Stimulated activated CD8-positive, alpha-beta memory T cell treated with anti-CD3 and anti-CD28 coated beads, Interleukin-4, amount 100 ng/mL, for 4 hours (primary cell): Measurements from ENCODE around the gene LIX1.
"Not testable (repeated sequence)": the region's sequence is repeated elsewhere in the genome, so short reads cannot be mapped to it uniquely, and the experiment has no call there.

Experiments used
- DNase-seq, 2 donors: peaks; one replicate each; pipeline ENCODE4 v3.0.0-alpha.2; 2020; ENCODE audit warnings: low read depth in 2 of 2, low spot score in 1 of 2

The LIX1 gene

DNA sequence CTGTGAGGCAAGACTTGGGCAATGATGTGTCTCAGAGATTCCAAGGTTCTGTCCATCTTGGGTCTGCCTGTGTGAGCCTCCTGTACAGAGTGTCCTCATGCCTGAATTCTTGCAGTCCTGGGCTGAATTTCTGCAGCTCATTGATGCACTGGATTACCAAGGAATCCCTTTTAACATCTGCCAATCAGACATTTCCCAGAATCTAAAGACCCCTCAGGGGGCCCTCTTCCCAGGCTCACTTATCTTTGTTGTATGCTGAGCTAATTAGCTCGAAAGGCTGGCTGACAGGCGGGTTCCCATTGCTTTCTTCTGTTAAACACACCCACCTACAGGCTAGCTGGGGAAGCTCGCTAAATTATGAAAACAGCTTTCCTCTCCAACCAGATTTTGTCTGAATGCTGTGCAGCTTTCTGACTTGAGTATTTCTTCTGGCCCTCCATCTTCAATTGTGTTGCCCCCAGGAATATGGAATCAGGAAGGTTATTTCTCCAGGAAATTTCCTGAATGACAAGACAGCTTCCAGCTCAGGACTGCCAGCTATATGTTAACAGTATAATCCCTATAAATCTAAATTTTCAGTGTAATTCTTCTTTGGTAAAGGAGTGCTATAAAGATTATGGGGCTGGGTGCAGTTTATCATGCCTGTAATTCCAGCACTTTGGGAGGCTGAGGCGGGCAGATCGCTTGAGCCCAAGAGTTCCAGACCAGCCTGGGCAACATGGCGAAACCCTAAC, at the start of gene LIX1:
TSS of gene LIX1 (minus strand) at position 91 of the 734 bp plus-strand sequence. CDS start at position 56, 35 bp downstream.
- DNase-seq = no peak

DNA sequence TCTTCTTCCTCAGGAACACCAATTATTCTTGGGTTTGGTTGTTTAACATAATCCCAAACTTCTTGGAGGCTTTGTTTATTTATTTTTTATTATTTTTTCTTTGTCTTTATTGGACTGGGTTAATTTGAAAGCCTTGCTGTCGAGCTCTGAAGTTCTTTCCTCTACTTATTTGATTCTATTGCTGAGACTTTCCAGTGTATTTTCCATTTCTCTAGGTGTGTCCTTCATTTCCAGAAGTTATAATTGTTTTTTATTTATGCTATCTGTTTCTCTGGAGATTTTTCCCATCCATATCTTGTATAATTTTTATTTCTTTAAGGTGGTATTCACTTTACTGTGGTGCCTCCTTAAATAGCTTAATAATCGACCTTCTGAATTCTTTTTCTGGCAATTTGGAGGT, 49.5 kb upstream of the LIX1 start:
- no peak for DNase-seq

DNA sequence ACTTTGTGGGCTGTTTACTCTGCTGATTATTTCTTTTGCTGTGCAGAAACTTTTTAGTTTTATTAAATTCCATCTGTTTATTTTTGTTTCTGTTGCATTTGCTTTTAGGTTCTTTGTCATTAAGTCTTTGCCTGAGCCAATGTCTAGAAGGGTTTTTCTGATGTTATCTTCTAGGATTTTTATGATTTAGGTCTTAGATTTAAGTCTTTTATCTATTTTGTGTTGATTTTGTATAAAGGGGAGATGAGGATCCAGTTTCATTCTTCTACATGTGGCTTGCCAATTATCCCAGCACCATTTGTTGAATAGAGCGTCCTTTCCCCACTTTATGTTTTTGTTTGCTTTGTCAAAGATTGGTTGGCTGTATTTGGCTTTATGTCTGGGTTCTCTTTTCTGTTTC, 47.1 kb upstream of the LIX1 start:
- not testable (repeated sequence) for DNase-seq

DNA sequence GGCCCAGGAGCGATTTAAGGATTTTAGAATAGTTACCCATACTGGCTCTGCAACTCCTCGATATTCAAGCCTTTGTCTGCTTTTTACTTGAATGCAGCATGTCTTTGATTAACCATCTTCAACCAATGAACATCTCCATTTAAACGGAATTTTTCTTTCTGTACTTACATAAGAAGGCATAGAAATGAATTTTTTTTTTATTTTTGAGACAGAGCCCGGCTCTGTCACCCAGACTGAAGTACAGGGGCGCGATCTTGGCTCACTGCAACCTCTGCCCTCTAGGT, 41.5 kb upstream of the LIX1 start:
- DNase-seq = no peak

DNA sequence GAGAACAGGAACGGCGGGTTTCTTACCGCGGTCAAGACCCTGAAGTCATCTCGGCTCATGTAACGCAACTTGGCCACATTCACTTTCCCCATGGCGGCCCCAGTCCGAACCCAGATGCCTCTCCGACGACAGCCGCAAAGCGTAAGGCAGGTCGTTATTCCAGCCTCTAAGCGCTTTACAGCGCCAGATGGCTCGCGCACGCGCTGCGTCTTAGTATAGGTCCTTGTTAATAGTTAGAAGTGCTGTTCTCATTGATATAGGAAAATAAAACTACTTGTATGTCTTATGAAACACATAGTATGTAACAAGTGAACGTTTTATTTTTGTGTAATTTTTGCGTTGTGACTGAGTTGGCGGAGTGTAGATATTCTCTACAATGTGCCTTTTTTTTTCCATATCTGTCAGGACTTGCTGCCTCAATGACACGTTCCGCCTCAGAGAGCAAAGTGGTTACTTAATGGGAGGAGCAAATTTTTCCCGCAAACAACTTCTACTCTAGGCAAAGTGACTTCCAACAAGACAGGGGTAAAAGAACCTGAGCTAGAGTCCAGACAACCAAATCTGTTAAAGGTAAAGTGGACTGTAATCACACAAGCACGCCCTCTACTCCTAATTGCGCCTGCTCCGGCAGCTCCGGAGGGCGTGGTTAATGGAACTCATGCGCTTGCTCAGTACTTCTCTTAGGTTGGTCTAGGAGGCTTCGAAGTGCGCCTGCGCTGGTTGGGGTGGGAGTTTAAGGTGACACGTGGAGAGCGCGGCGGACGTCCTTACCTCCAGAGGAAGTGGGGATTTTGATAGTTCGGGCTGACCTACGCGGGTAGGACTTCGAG, 40.9 kb upstream of the LIX1 start, which contains the start of gene RIOK2:
TSS of gene RIOK2 (minus strand) at position 148 of the 830 bp plus-strand sequence. CDS start at position 92, 56 bp downstream.
- peak; percentile 83 to 87 for DNase-seq

DNA sequence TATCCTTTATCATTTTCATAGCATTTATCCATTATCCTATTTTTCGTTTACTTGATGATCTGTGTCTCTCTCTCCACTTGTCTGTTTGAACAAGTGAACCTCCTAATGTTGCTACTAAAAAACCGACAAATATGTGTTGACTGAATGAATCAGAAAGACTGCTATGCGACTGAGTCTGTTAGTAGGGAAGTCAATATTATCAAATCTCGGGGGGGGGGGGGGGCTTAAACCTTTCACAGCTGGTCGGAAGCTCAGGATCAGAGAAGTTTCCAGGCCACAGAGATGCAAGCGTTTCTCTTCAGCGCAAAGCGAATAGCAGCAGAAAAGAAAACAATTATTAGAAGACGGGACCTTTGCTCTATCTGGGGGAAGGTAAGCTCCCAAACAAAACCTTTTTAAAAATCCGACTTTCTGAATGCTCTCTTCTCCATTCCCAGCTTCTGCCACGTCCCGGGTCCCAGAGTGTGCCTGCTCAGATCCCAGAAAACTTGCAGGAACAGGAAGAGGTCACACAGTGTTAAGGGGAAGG, 40.2 kb upstream of the LIX1 start:
- DNase-seq = no peak

DNA sequence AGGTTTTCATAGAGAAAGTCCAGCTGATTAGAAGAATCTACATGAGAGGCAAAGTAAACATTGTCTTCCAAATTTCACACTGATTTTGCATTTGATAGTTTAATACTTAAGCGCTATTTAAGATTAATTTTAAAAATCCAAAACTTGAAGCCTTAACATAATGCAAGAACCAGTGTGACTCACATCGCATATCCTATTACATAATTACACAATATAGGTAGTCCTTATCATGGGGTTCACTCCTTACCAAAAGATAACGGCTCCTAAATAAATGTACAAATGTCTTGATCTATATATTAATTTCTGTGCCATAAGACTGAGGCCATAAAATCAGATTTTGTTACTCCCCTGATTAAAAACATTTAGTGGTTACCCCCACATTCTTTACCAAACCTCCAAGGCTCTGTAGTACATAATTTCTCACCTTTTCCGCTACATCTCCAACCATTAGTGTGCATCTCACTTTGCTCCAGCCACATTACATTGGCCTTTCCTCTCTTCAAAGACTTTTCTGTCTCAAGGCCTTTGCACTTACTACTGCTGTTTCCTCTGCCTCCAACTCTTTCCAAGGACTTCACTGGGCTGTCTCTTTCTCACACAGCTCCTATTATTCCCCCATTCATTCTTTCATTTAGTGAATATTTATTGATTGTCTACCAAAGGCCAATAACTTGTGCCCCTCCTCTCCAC, 39.6 kb upstream of the LIX1 start:
- DNase-seq = no peak

DNA sequence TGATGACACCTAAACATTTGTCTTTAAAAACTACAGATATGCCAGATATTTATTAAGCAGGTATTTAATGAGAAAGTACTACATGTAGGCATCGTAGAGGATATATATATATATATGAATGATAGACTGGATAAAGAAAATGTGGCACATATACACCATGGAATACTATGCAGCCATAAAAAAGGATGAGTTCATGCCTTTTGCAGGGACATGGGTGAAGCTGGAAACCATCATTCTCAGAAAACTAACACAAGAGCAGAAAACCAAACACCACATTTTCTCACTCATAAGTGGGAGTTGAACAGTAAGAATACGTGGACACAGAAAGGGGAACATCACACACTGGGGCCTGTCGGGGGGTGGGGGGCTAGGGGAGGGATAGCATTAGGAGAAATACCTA, 37.0 kb upstream of the LIX1 start:
- not testable (repeated sequence) for DNase-seq

DNA sequence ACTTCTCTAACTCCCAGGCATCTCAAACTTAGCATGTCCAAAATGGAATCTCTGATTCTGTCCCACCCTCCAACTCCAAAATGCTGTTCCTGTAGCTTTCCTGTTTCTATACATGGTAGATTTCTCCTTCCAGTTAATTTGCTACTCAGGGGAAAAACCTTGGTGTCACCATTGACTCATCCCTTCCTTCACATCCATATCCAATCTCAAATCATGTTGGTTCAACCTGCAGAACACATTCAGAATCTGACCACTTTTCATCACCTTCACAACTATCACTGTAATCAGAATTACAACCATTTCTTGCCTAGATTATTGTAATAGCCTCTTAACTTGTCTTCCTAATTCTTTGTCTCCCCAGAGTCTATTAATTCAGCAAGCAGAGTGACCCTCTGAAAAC, 29.8 kb upstream of the LIX1 start:
- no peak for DNase-seq

DNA sequence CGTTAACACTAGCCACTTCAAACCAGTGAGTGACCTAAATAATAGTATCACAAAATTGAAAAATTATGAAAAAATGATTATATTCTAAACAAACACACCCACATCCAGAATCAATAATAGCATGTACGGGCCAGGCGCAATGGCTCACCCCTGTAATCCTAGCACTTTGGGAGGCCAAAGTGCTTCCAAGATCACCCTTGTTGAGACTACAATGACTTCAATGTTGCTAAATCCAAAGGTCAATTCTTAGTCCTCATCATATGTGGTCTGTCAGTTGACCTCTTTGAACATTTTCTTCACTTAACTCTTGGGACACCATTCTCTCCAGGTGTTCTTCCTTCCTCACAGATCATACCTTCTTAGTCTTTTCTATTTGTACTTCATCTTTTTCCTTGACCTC, 29.3 kb upstream of the LIX1 start:
- DNase-seq = no peak

DNA sequence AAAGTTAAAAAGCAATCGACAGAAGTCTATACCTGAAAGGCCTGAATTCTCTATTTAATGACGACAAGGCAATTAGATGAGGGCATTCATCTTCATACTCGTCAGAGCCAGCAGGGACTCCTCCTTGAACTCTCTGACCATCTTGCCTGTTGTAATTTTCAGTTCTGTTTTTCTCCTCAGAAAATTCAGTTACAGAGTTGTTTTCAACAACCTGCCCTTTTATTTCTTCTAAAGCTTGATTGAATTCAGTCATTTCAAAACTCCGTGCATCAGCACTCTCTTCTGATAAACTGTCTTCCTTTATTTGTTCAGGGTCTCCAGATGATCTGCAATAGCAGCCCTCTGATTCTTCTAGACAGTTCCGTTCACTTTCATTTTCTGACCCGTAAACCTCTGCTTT, 25.0 kb upstream of the LIX1 start:
- no peak for DNase-seq

DNA sequence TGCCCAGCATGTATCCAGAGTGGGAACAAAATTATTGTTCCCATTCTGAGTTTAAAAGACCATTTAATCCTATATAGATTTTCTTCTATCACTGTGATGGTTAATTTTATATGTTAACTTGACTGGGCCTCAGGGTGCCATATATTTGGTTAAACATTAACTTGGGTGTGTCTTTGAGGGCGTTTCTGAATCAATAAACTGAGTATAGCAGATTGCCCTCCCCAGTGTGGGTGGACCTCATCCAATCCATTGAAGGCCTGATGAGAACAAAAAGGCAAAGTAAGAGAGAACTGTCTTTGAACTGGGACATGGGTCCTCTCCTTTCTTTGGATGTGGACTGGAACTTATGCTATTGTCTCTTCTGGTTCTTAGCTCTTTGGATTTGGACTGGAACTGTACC, 23.3 kb upstream of the LIX1 start:
- DNase-seq = no peak

DNA sequence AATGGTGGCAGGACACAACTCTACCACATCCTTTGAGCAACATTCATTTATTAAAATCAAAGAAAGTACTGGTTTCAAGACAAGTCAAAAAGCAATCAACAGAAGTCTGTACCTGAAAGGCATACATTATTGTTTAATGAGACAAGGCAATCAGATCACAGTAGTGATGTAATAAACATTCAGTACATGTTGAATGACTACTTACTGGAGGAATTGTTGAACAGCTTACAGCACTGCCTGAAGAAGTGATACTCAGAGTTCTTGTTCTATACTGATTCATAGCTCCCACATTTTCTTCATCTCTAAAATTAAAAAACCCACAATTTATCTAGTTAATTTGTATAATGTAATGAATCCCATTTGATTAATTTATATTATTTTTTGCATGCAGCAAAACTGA, 22.4 kb upstream of the LIX1 start:
- DNase-seq = no peak

DNA sequence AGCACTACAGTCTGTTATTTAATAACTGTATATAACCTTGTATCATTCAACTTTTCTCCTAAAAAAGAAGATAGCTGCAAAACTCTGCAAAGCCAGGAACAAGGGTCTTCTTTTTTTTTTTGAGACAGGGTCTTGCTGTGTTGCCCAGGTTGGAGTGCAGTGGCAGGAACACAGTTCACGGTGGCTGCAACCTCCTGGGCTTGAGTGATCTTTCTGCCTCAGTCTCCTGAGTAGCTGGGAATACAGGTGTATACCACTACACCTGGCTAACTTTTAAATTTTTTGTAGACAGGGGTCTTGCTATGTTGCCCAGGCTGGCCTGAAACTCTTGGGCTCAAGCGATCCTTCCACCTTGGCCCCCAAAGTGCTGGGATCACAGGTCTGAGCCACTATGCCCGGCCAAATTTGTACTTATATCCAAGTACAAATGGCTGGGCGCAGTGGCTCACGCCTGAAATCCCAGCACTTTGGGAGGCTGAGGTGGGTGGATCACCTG, 21.4 kb upstream of the LIX1 start:
- no peak for DNase-seq

DNA sequence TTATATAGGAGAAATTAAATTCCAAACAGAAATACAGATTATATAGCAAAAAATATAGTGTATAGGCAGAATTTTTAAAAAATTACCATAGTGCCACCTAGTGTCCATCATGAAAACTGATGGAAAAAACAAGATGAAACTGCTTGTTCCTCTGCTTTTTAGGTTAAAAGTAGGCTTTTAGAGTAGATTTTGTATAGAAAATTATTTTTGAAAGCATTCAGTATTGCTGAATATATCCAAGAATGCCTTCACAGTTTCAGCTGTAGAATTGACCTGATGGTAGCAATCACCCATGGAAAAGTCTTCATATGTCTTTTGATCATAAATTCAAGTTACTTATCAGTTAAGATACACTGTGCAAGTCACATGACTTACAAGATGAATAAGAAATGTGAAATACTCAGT, 21.0 kb upstream of the LIX1 start:
- DNase-seq = no peak

DNA sequence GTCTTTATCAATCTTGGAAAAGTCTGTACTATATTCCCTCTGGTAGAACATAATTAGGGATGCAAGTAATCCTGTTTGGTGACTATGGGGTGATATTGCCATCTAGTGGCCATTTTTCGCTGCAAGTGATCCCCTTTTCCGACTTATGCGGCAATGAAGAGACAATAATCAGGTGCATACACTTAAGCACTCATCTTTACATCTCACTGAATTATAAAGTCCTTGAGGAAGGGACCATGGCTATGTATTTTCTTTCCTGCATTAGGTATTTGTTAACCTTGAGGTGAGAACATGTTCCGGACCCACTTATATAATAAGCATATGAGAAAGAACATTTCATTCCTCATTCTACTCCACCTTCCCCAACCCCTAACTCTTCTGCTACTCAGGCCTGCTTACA, 19.6 kb upstream of the LIX1 start:
- DNase-seq = no peak

DNA sequence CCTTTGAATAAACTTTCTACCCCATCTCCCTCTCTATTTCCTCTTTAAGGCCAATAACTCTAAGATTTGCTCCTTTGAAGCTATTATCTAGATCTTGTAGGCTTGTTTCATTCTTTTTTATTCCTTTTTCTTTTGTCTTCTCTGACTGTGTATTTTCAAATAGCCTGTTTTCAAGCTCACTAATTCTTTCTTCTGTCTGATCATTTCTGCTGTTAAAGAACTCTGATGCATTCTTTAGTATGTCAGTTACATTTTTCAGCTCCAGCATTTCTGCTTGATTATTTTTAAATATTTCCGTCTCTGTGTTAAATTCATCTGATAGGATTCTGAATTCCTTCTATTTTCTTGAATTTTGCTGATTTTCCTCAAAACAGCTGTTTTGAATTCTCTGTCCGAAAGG, 15.3 kb upstream of the LIX1 start:
- DNase-seq = no peak

DNA sequence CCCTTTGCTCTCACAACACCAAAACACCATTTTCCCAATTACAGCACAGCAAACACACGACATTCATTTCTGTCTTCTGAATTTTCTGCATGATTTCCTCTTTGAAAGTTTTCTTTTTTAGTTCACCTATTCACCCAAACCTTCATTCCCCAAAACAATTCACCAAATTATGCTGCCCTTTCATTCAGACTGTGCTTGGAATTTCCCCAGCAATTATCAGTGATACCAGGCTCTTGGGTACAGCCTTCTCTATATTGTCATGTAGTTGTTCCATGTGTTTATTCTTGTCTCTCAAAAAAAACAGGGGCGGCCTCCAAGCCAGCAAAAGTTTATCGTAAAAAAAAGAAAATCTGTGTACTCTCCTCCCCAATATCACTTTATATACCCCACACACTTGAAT, 9.0 kb upstream of the LIX1 start:
- no peak for DNase-seq

DNA sequence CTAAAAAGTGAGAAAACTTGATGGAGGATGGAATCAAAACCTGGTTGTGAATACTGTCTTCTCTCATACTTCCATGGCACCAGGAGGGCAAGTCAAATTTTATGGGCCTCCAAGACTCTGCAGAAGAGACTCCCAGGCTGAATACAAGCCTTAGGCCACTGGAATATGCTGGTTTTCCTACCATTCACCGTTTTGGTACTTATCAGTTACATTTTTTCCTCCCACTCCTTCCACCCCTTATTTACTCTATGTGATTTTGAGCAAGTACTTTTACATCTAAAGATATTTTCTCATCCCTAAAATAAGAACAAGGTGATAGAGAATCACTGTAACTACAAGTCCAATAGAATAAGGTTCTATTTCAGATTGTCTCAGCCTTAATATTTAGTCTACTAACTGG, 8.0 kb upstream of the LIX1 start:
- no peak for DNase-seq

DNA sequence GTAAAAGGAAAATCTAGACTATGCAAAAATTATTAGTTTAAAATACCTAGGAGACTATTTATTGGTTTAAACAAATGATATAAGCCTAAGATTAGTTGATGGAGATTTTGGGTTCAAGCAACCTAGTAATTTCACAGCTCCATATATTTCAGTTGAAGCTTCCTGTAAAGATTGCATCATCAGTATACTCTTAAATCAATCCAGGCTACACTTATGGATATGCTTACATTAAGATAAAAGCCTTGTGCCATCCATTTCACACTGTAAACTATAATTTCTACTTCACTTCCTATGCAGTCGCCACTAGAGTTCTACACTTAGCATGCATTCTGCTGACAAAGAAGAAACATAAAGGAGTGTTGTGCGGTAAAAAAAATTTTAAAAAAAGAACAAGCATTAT, 7.3 kb upstream of the LIX1 start:
- DNase-seq = no peak

DNA sequence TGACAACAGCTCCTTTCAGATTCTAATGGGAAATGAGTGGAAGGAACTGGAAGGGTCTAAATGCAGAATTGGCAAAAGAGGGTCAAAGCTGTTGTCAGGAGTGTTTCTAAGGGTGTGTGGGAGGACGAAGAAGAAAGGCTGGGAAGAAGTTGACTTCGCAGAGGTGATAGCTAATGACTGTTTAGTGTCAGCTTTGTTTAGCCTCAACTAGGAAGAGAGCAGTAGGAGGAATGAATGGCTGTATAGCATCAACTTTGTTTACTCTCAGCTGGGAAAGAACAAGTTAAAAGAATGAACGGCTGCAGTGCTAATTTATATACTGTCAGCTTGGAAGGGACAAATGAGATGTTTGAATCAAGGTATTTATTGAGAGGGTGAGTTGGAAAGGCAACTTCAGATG, 5.9 kb upstream of the LIX1 start:
- no peak for DNase-seq

DNA sequence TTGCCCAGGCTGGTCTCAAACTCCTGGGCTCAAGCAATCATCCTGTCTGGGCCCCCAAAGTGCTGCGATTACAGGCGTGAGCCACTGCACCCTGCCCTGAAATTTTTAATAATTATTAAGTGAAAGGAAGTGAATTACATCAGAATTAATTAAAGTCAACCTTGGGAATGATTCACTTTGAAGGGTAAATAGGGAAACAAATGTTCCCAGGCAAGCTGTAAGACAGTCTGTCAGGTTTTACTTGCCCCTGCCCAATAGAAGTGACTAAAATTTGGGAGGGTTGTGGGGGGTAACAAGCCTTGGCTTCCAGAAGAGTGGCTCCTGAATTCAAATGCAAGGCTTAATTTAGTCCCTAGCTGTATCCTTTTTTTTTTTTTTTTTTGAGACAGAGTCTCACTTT, 1.3 kb upstream of the LIX1 start:
- no peak for DNase-seq
